Adrenal gland (tissue), 12 donors: ENCODE results near the gene TEX22. TPM values are rescaled to one million over a fixed set of nuclear protein-coding genes. Genes with fewer than 3 reads are reported as not detected.

Source experiments
- DNase-seq, 7 donors: peaks; one replicate each; pipeline ENCODE4 v3.0.0-alpha.2; 2019 to 2020
- H3K27ac ChIP-seq, 5 donors: fragments of 200-600 bp; sonication (generic) in 4 of 5; 1 replicate in 3 of 5; 2 replicates in 2 of 5; pipeline versions ENCODE4 v1.5.1 to v1.8.0; 2016 to 2020; ENCODE audit warnings: mild to moderate bottlenecking in 1 of 5
- H3K27me3 ChIP-seq: fragments of 200-600 bp; 2 replicates; pipeline ENCODE4 v1.8.0; 2021
- H3K36me3 ChIP-seq, 2 donors: fragments of 200-600 bp; replicated peaks in 1 of 2; 1 replicate in 1 of 2; 2 replicates in 1 of 2; pipeline versions ENCODE4 v1.5.1 to v1.8.0; 2018 to 2022
- H3K4me1 ChIP-seq, 2 donors: fragments of 200-600 bp; replicated peaks in 1 of 2; 1 replicate in 1 of 2; 2 replicates in 1 of 2; pipeline versions ENCODE4 v1.5.1 to v1.8.0; 2018 to 2021
- H3K4me3 ChIP-seq, 4 donors: fragments of 200-600 bp; sonication (generic) in 3 of 4; one replicate each; pipeline ENCODE4 v1.5.1; 2016 to 2018
- H3K9me3 ChIP-seq, 3 donors: fragments of 200-600 bp; sonication (generic) in 1 of 3; replicated peaks in 1 of 3; 1 replicate in 2 of 3; 2 replicates in 1 of 3; pipeline versions ENCODE4 v1.5.1 to v1.8.0; 2016 to 2021
- CTCF ChIP-seq, 6 experiments: fragments of 450-650 bp in 4 of 6; fragments of 200-600 bp in 2 of 6; sonication (generic) in 1 of 6; IDR thresholded peaks; 1 replicate in 5 of 6; 2 replicates in 1 of 6; pipeline versions ENCODE4 v1.5.1 to v1.8.0; 2016 to 2021; ENCODE audit warnings: antibody characterized with exemption in 6 of 6, mild to moderate bottlenecking in 2 of 6, moderate library complexity in 1 of 6
- POLR2A ChIP-seq, 2 donors: fragments of 450-650 bp; IDR thresholded peaks; one replicate each; pipeline ENCODE4 v1.6.1; 2017; ENCODE audit warnings: antibody characterized with exemption in 2 of 2, mild to moderate bottlenecking in 2 of 2, moderate library complexity in 1 of 2
- WGBS, 4 donors: extraction: QIAGEN DNeasy Blood & Tissue Kit in 2 of 4; methylation state at CpG; one replicate each; pipeline versions ENCODE4 v1.1.5 to v1.1.7; 2013 to 2017; 5-methylcytosine and 5-hydroxymethylcytosine counted together
- intact Hi-C, 2 donors: fragments of 100-400 bp; cut with DNase I; formaldehyde crosslinking; loops; one replicate each; pipeline versions ENCODE4 v1.14.1 to v1.15.0; 2022 to 2023
- polyA plus RNA-seq, 3 donors: library from polyadenylated mRNA; stranded (reverse); fragments of 200-250 nt in 2 of 3; fragments of 350-450 nt in 1 of 3; fragmentation: Illumina TruSeq in 1 of 3; extraction: RNeasy Lipid Tissue Mini Kit (QIAGEN cat#74804) in 1 of 3; gene quantifications; one replicate each; pipeline ENCODE4 v1.2.3, GENCODE V29; 2013 to 2014
- total RNA-seq, 9 donors: library from RNA; depleted of rRNA in 4 of 9; stranded (reverse); fragments of >200 nt in 4 of 9; fragments of 120-200 nt in 1 of 9; fragmentation: NEBNext Ultra II Directional in 1 of 9; extraction: Animal tissue kit (Norgen Biotek cat#: 25700) in 1 of 9; gene quantifications; one replicate each; pipeline versions ENCODE4 v1.1.0 to v1.2.4, GENCODE V29; 2013 to 2023
- donor health status: healthy with polysubstance abuse.
- donor health status: Bipolar disorder and iron deficiency.
- donor health status: DM: yes; HTN: yes; CAD: no.
- donor health status: DM: no; HTN: no; CAD: no.
- donor health status: DM: no; HTN: no; CAD: no.
- donor health status: DM: yes; HTN: yes; CAD: no.

TEX22 gene
- total and polyA plus RNA-seq, 12 donors, result 0.17 to 2.8 (median 0.38) TPM; not detected in 3

- Histone ChIP-seq H3K4me1 (no peaks in the 10 kb centered on the region), H3K9me3 (no peaks in the 10 kb centered on the region), H3K4me3 (no peak overlapping the region), H3K36me3 (no peaks in the 10 kb centered on the region), H3K27me3 (no peaks in the 10 kb centered on the region), H3K27ac (no peak overlapping the region)
- WGBS, 4 donors, result 89 to 96% (median 92%) methylated on average over 11 to 33 of the region's 33 CpGs
- TF ChIP-seq POLR2A (IDR thresholded peaks at IDR 0.05) (no peak), CTCF (IDR thresholded peaks at IDR 0.05) (no peak)
- no peak for DNase-seq
- intact Hi-C loops, result no loop called here
Measured at GRCh38 chr14:105439710-105440553, 41.6 kb downstream of the TEX22 start.

DNA sequence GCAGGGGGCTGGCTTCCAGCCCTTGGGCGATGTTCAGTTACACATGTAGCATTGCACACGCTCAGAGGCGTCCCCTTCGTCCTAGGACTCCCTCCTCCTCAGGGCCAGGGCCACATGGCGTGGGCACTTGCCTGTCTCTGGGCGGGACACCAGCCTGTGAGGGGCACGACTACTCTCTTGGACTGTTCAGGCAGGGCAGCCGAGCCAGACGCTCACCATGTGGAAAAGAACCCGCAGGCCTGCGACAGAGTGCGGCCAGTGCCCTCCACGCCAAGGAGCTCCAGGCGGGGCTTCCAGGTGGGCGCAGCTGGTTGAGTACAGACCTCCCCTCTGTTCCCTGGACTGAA lies 42.2 kb downstream of the TEX22 start:
- 94 to 96% (median 95%) methylated on average over 9 to 15 of the region's 15 CpGs for WGBS, 4 donors
- Histone ChIP-seq H3K27me3 (no peaks in the 10 kb centered on the region), H3K27ac (no peak overlapping the region), H3K4me3 (no peak overlapping the region), H3K36me3 (no peaks in the 10 kb centered on the region), H3K4me1 (no peaks in the 10 kb centered on the region), H3K9me3 (no peaks in the 10 kb centered on the region)
- no peak for DNase-seq
- intact Hi-C loops, result no loop called here
- TF ChIP-seq CTCF (IDR thresholded peaks at IDR 0.05) (no peak), POLR2A (IDR thresholded peaks at IDR 0.05) (no peak)

DNA sequence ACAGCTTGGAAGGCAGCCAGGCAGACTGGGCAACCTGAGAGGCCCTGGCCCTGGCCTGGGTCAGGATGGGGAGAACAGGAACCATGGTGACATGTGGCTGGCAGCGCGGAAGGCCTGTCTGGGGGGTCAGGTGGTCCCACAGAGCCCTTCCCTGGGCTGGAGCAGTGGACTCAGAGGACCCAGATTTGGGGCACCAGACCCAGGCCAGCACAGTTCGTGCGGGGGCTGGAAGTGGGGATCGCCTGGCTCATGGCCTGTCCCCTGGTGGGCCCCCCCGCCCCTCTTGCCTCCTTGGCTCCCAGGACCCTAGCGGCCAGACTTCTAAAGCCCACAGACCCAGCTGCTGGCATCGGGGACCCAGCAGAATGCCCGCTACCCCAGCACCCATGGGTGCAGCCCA lies 42.7 kb downstream of the TEX22 start:
- intact Hi-C loops, result no loop called here
- Histone ChIP-seq H3K36me3 (no peaks in the 10 kb centered on the region), H3K27me3 (no peaks in the 10 kb centered on the region), H3K4me3 (no peak overlapping the region), H3K9me3 (no peaks in the 10 kb centered on the region), H3K4me1 (no peaks in the 10 kb centered on the region), H3K27ac (no peak overlapping the region)
- WGBS, 4 donors, result 92 to 100% (median 96%) methylated on average over 5 to 9 of the region's 9 CpGs
- no peak for DNase-seq
- TF ChIP-seq POLR2A (IDR thresholded peaks at IDR 0.05) (no peak), CTCF (IDR thresholded peaks at IDR 0.05) (no peak)

GRCh38 chr14:105442125-105442524 lies 43.8 kb downstream of the TEX22 start:
- intact Hi-C loops, result no loop called here

More at GRCh38 chr14:105442125-105442524, 43.8 kb downstream of the TEX22 start:
- TF ChIP-seq POLR2A (IDR thresholded peaks at IDR 0.05), result no peak
- TF ChIP-seq CTCF (IDR thresholded peaks at IDR 0.05), result no peak
- Histone ChIP-seq H3K4me3 (no peak overlapping the region), H3K9me3 (no peaks in the 10 kb centered on the region), H3K36me3 (no peaks in the 10 kb centered on the region), H3K27me3 (no peaks in the 10 kb centered on the region), H3K4me1 (no peaks in the 10 kb centered on the region), H3K27ac (no peak overlapping the region)
- no peak for DNase-seq
- WGBS, 4 donors, result 74 to 84% (median 80%) methylated on average over 11 to 17 of the region's 17 CpGs
